Hepatocyte (in vitro differentiated cells): ENCODE measurements around the gene ZNF283.

ENCODE experiments used
- CTCF ChIP-seq: fragments of 200-600 bp; sonication (generic); IDR thresholded peaks from 2 replicates; pipeline ENCODE4 v1.5.1; 2016; ENCODE audit warnings: antibody characterized with exemption, mild to moderate bottlenecking; ENCODE audit not compliant: poor library complexity
- EZH2phosphoT487 ChIP-seq: fragments of 200-600 bp; sonication (generic); IDR thresholded peaks from one replicate; pipeline ENCODE4 v1.6.1; 2018; ENCODE audit warnings: antibody characterized with exemption, mild to moderate bottlenecking, low read depth, moderate library complexity; ENCODE audit not compliant: unreplicated experiment, severe bottlenecking

DNA sequence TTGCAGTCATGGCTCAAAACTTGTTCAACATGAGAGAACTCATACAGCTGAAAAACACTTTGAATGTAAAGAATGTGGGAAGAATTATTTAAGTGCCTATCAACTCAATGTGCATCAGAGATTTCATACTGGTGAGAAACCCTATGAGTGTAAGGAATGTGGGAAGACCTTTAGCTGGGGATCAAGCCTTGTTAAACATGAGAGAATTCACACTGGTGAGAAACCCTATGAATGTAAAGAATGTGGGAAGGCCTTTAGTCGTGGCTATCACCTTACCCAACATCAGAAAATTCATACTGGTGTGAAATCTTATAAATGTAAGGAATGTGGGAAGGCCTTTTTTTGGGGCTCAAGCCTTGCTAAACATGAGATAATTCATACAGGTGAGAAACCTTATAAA is 20.1 kb downstream of the ZNF283 start:
- no peak for TF ChIP-seq CTCF
- TF ChIP-seq EZH2phosphoT487: no peak
